ENCODE results near the gene SLC38A7.

SLC38A7 gene

DNA sequence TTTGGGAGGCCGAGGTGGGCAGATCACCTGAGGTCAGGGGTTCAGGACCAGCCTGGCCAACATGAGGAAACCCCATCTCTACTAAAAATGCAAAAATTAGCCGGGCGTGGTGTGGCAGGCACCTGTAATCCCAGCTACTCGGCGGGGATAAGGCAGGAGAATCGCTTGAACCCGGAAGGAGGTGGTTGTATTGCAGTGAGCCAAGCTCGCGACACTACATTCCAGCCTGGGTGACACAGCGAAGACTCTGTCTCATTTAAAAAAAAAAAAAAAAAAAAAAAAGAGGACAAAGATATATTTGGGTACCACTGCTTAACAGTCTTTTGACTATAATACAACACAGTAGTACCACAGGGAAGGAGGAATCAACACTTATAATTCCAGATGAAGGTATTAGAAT is 64.2 kb downstream of the SLC38A7 start:
- no peak for DNase-seq (ENCODE audit: low read depth)
- no peak overlapping the region for H3K4me3 ChIP-seq (ENCODE audit: low read length)
- TF ChIP-seq, protein P1, sequence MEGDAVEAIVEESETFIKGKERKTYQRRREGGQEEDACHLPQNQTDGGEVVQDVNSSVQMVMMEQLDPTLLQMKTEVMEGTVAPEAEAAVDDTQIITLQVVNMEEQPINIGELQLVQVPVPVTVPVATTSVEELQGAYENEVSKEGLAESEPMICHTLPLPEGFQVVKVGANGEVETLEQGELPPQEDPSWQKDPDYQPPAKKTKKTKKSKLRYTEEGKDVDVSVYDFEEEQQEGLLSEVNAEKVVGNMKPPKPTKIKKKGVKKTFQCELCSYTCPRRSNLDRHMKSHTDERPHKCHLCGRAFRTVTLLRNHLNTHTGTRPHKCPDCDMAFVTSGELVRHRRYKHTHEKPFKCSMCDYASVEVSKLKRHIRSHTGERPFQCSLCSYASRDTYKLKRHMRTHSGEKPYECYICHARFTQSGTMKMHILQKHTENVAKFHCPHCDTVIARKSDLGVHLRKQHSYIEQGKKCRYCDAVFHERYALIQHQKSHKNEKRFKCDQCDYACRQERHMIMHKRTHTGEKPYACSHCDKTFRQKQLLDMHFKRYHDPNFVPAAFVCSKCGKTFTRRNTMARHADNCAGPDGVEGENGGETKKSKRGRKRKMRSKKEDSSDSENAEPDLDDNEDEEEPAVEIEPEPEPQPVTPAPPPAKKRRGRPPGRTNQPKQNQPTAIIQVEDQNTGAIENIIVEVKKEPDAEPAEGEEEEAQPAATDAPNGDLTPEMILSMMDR (conservative IDR thresholded peaks at IDR 0.05; ENCODE audit: low read depth, low read length): no peak

DNA sequence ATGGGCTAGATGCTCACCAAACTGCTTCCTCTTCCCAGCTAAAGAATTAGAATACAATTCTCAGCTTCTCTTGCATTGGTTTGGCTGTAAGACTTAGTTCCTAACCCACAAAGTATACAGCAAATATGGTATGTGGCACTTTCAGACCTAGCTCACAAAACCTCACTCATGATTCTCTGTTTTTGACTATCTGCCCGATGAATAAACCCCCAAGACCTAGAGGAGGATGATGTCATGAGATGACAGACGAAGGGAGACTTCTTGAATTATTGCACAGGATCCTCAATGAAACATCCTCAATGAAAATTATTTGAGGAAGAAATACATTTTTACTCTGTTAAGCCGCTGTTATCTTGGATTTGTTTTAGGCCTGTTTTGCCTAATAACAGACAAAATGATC is 69.3 kb downstream of the SLC38A7 start:
- H3K4me3 ChIP-seq (ENCODE audit: low read length): no peak overlapping the region
- DNase-seq (ENCODE audit: low read depth): no peak
- TF ChIP-seq, protein P1 (conservative IDR thresholded peaks at IDR 0.05; ENCODE audit: low read depth, low read length): no peak
